ENCODE results near the gene ACBD5. TPM values are rescaled to one million over a fixed set of nuclear protein-coding genes. Genes with fewer than 3 reads are reported as not detected.

Gene ACBD5
- polyA plus RNA-seq, 1 of the 3 experiments (the other 2 are of a cell fraction): 12.5 TPM

DNA sequence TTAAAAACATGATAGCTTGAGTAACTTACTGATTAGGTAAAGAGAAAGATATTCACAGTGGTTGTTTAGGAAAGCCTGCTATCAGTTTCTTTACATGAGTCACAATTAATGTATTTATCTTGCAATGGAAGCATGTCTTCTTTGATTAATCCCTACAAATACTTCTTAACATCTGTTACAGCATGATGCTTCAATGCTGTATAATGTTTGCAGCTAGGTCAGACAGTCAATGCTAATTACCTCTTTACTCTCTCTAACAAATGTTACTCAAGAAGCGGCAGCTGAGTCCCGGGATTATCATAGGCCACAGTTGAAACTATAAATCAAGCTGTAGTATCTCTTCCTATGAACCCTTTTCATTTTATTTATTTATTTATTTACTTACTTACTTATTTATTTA, 33.2 kb downstream of the ACBD5 start:
- H3K79me2 ChIP-seq (ENCODE audit: insufficient read depth): no peaks in the 10 kb centered on the region
- H3K9me2 ChIP-seq: no peaks in the 10 kb centered on the region
- H3K9ac ChIP-seq: no peak overlapping the region
- H3F3A ChIP-seq (replicated peaks; ENCODE audit: insufficient read depth): peaks cover 4% of the 10 kb centered on the region
- ChIA-PET POLR2A (no interaction called here), CTCF (no interaction called here)
- H2AFZ ChIP-seq (ENCODE audit: low read depth): no peak overlapping the region
- peaks cover 45 to 47% of the 10 kb centered on the region in 2 experiments for H3K36me3 ChIP-seq (replicated peaks in 1 of 2; ENCODE audit: control insufficient read depth in 1 of 2, insufficient read depth in 2 of 2, low read length in 1 of 2)
- no peaks in the 10 kb centered on the region for H3K27me3 ChIP-seq (ENCODE audit: insufficient read depth)
- H3K4me2 ChIP-seq: no peak overlapping the region
- H3K27ac ChIP-seq (ENCODE audit: low read depth in 2 of 2, low read length in 1 of 2): no peak overlapping the region
- TF ChIP-seq FOXM1 (IDR thresholded peaks at IDR 0.05; ENCODE audit: low read depth) (no peak), JUND (IDR thresholded peaks at IDR 0.05) (no peak), IRF3 (IDR thresholded peaks at IDR 0.05; ENCODE audit: low read depth, low read length) (no peak), YY1 (IDR thresholded peaks at IDR 0.05; ENCODE audit: low read depth) (no peak), PBX3 (IDR thresholded peaks at IDR 0.05) (no peak), MAX (IDR thresholded peaks at IDR 0.05; ENCODE audit: low read depth) (no peak), TEAD4 (IDR thresholded peaks at IDR 0.05; ENCODE audit: borderline replicate concordance, insufficient read depth) (no peak), ELF1 (IDR thresholded peaks at IDR 0.05) (no peak), CTCF (IDR thresholded peaks at IDR 0.05) (no peak), NFIC (IDR thresholded peaks at IDR 0.05; ENCODE audit: borderline replicate concordance) (no peak), RXRA (IDR thresholded peaks at IDR 0.05; ENCODE audit: borderline replicate concordance, low read depth) (no peak), RAD21 (IDR thresholded peaks at IDR 0.05; ENCODE audit: low read length) (no peak), GABPA (IDR thresholded peaks at IDR 0.05; ENCODE audit: low read depth) (no peak), EP300 (IDR thresholded peaks at IDR 0.05; ENCODE audit: borderline replicate concordance in 1 of 2, low read depth in 1 of 2, low read length in 1 of 2) (no peak), EZH2phosphoT487 (IDR thresholded peaks at IDR 0.05; ENCODE audit: borderline replicate concordance, low read depth) (no peak), GATA2 (CRISPR knock-in tag; IDR thresholded peaks at IDR 0.05) (no peak), MXI1 (IDR thresholded peaks at IDR 0.05; ENCODE audit: low read depth, low read length) (no peak), NRF1 (IDR thresholded peaks at IDR 0.05; ENCODE audit: low read depth, low read length) (no peak), TCF12 (IDR thresholded peaks at IDR 0.05) (no peak)
- TF ChIP-seq, protein P1, sequence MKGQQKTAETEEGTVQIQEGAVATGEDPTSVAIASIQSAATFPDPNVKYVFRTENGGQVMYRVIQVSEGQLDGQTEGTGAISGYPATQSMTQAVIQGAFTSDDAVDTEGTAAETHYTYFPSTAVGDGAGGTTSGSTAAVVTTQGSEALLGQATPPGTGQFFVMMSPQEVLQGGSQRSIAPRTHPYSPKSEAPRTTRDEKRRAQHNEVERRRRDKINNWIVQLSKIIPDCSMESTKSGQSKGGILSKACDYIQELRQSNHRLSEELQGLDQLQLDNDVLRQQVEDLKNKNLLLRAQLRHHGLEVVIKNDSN (IDR thresholded peaks at IDR 0.05; ENCODE audit: borderline replicate concordance, low read depth): no peak
- no peaks in the 10 kb centered on the region for H3K4me1 ChIP-seq (ENCODE audit: control insufficient read depth in 1 of 2, insufficient read depth in 2 of 2, low read depth in 1 of 2, low read length in 1 of 2)
- DNase-seq: no peak
- 100% methylated on average over 2 of the region's 2 CpGs for WGBS (ENCODE audit: low lambda C conversion rate)
- H4K20me1 ChIP-seq (ENCODE audit: insufficient read depth): no peaks in the 10 kb centered on the region
- H3K9me3 ChIP-seq: no peaks in the 10 kb centered on the region
- no peak overlapping the region for H3K4me3 ChIP-seq (ENCODE audit: low read depth in 2 of 2, low read length in 1 of 2)
